T-cell (primary cell): ENCODE data around the gene RB1. TPM values are rescaled to one million over a fixed set of nuclear protein-coding genes. Genes with fewer than 3 reads are reported as not detected.

Source experiments
- ATAC-seq, 4 experiments: fragments of 200-7000 bp in 3 of 4; fragments of 150-1000 bp in 1 of 4; cut with Tn5 transposase; replicated peaks in 1 of 4; 1 replicate in 3 of 4; 2 replicates in 1 of 4; pipeline ENCODE4 v1.10.0; 2021; ENCODE audit warnings: moderate library complexity in 3 of 4, mild to moderate bottlenecking in 2 of 4, moderate number of reproducible peaks in 1 of 4
- CTCF ChIA-PET, 2 donors: fragments of 300-600 bp; sonication (Branson Sonifier 250); formaldehyde crosslinking; loops; one replicate each; lab custom pipeline; 2022; ENCODE audit warnings: antibody characterized with exemption in 2 of 2; lab: Charles Lee
- POLR2A ChIA-PET, 2 donors: fragments of 300-600 bp; sonication (Branson Sonifier 250); formaldehyde crosslinking; loops; one replicate each; lab custom pipeline; 2022; ENCODE audit warnings: antibody characterized with exemption in 2 of 2; lab: Charles Lee
- DNase-seq, 35 experiments: peaks; one replicate each; pipeline versions ENCODE4 v3.0.0 to v3.0.0-alpha.2; 2013 to 2023
- H3K27ac ChIP-seq: one replicate; pipeline ENCODE4 v1.5.1; 2013; ENCODE audit warnings: low read length
- H3K27me3 ChIP-seq, 2 experiments: replicated peaks in 1 of 2; 1 replicate in 1 of 2; 2 replicates in 1 of 2; pipeline versions ENCODE4 v1.6.1 to v1.7.0; 2013; ENCODE audit warnings: low read length in 1 of 2, mixed read lengths in 1 of 2; ENCODE audit not compliant: control insufficient read depth in 2 of 2, insufficient read depth in 2 of 2; ENCODE audit errors: extremely low read depth in 1 of 2
- H3K36me3 ChIP-seq, 2 donors: 1 replicate in 1 of 2; 2 replicates in 1 of 2; pipeline versions ENCODE4 v1.6.1 to v1.7.0; 2013; ENCODE audit warnings: low read length in 1 of 2; ENCODE audit not compliant: control insufficient read depth in 2 of 2, insufficient read depth in 1 of 2; ENCODE audit errors: extremely low read depth in 1 of 2
- H3K4me1 ChIP-seq, 2 experiments: 1 replicate in 1 of 2; 2 replicates in 1 of 2; pipeline versions ENCODE4 v1.6.1 to v1.7.0; 2013; ENCODE audit warnings: low read length in 2 of 2, mixed read lengths in 1 of 2; ENCODE audit not compliant: insufficient read depth in 2 of 2, control insufficient read depth in 1 of 2; ENCODE audit errors: extremely low read depth in 1 of 2
- H3K4me3 ChIP-seq, 2 donors: 1 replicate in 1 of 2; 2 replicates in 1 of 2; pipeline versions ENCODE4 v1.5.1 to v1.7.0; 2013; ENCODE audit warnings: mild to moderate bottlenecking in 2 of 2, low read length in 1 of 2, moderate library complexity in 1 of 2; ENCODE audit not compliant: control insufficient read depth in 1 of 2; ENCODE audit errors: extremely low read depth in 1 of 2
- H3K9me3 ChIP-seq: 2 replicates; pipeline ENCODE4 v1.7.0; 2013
- H3K27ac Mint-ChIP-seq, 2 donors: one replicate each; pipeline ENCODE4 v1.8.0; 2020 to 2021; ENCODE audit warnings: mild to moderate bottlenecking in 2 of 2, mixed read lengths in 2 of 2
- H3K27me3 Mint-ChIP-seq, 2 donors: one replicate each; pipeline ENCODE4 v1.8.0; 2021 to 2022; ENCODE audit warnings: mixed read lengths in 2 of 2
- H3K36me3 Mint-ChIP-seq: one replicate; pipeline ENCODE4 v1.8.0; 2021; ENCODE audit warnings: mixed read lengths
- H3K4me1 Mint-ChIP-seq, 3 donors: one replicate each; pipeline ENCODE4 v1.8.0; 2020 to 2022; ENCODE audit warnings: mixed read lengths in 3 of 3, mild to moderate bottlenecking in 1 of 3
- H3K4me3 Mint-ChIP-seq, 3 donors: one replicate each; pipeline ENCODE4 v1.8.0; 2020 to 2022; ENCODE audit warnings: mild to moderate bottlenecking in 3 of 3, mixed read lengths in 3 of 3, moderate library complexity in 3 of 3
- H3K9me3 Mint-ChIP-seq, 3 donors: one replicate each; pipeline ENCODE4 v1.8.0; 2020 to 2022; ENCODE audit warnings: mixed read lengths in 3 of 3
- WGBS: methylation state at CpG from one replicate; pipeline ENCODE4 v1.1.5; 2013; ENCODE audit warnings: missing lambda C conversion rate; ENCODE audit not compliant: insufficient coverage; 5-methylcytosine and 5-hydroxymethylcytosine counted together
- total RNA-seq, 35 experiments: library from RNA in 6 of 35; stranded (reverse) in 6 of 35; fragments of 120-200 nt in 1 of 35; gene quantifications; one replicate each; pipeline versions ENCODE4 v1.2.1 to v1.2.4 and lab custom pipeline; 2013 to 2026

The RB1 gene
- total RNA-seq, 5 donors from 2014 or later (not counting 1 experiment from before 2014, with no cell fraction given) = 17.8 to 26.6 (median 24.0) TPM

DNA sequence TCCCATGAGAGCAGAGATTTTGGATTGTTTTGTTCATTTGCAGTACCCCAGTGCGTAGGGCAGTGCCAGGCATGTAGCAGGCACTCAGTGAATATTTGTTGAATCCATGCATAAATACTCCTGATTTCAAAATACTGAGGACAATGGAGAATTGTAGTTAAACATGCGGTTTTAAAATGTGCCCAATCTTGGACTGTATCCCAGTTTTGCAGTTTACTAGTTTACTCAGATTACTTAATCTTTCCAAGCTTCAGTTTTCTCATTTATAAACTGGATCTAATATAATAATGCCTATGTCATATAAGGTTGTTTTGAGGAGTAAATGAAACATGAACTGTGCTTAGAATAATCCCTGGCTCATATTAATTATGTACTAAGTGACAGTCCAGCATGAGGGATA is 190.3 kb downstream of the RB1 start:
- CTCF ChIA-PET = interaction anchor here (0.5 to 1.0 kb wide), 3 partner anchors 17 to 398 kb away, joined by 3 to 4 read pairs (median 3); partner anchors contain the start of gene RCBTB2 (in 1 of the 2)
- Mint-ChIP-seq H3K4me3 (no peak overlapping the region), H3K9me3 (no peaks in the 10 kb centered on the region), H3K4me1 (peaks cover 24 to 53% (median 28%) of the 10 kb centered on the region in 3 donors), H3K27ac (no peak overlapping the region), H3K27me3 (no peaks in the 10 kb centered on the region), H3K36me3 (peaks cover 8% of the 10 kb centered on the region)
- Histone ChIP-seq H3K36me3 (no peaks in the 10 kb centered on the region), H3K27ac (peak overlapping the region; percentile 87), H3K9me3 (no peaks in the 10 kb centered on the region), H3K4me3 (no peak overlapping the region), H3K4me1 (peaks cover 37 to 49% of the 10 kb centered on the region in 2 experiments), H3K27me3 (no peaks in the 10 kb centered on the region)
- ATAC-seq = no peak
- no peak for DNase-seq
- POLR2A ChIA-PET = no interaction called here
- no CpG with 5 or more reads among the region's 2 CpGs for WGBS

DNA sequence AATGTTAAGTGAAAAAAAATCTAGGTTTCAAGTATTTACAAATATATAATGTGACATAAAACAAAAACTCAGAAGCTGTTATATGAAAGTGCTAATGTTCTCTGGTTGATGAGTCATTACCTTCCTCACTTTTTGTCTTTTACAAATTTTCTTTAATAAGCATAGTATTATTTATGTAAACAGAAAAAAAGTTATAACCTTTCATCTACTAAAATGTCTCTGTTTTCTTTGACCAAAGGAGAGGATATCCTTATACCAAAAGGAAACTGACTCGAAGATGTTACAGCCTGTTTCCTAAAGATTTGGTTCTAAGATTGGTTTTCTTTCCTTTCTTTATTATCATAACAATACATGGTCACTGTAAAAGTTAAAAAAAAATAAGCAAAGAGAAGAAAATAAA is 191.3 kb downstream of the RB1 start:
- H3K4me1 ChIP-seq = peaks cover 37 to 49% of the 10 kb centered on the region in 2 experiments
- no peak for DNase-seq
- POLR2A ChIA-PET = interaction anchor here in 1 of 2 donors (0.7 kb wide), 1 partner anchor 1644 kb away, joined by 3 read pairs; no protein-coding TSS in a partner anchor

DNA sequence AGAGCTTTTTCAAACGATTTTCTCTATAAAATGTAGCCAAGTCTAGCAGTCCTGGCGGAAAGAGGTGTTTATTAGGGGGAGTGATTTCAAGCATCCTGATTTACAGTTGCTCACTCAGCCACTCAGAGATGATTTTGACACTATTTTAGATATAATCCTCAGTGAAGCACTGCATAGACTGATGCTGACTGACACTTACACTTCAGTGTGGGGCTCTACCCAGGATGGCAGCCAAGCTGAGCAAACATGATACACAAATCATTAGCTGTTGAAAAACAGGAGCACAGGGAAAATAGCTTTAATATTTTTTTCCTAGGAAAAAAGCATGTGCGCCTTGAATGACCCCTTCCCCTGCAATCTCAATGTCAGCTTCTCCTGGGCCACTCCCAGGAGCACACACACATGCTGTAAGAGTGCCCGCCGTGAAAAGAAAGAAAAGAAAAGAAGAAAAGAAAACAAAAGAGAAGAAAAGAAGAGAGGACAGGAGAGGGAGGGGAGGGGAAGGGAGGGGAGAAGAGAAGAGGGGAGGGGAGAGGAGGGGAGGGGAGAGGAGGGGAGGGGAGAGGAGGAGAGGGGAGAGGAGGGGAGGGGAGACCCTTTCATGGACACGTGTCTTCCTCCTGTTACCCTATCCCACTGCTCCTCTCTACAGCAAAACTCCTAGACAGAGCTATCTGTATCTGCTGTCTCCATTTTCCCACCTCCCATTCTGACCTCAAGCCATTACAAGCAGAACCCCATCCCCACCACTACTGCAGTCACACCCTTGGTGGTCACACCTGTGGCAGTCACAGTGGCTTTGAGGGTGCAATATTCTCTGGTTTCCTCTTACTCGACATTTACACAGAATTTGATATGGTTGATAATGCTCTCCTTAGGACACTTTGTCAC is 193.0 kb downstream of the RB1 start:
- H3K36me3 ChIP-seq = no peaks in the 10 kb centered on the region
- DNase-seq (peak in 5 of 35 experiments; percentile 20 to 54 (median 26)), ATAC-seq (no peak)
- no peak overlapping the region for H3K27ac ChIP-seq
- CTCF ChIA-PET = interaction anchor here in 1 of 2 donors (0.6 to 2.4 kb wide), 3 partner anchors 9 to 36 kb away, joined by 3 to 5 read pairs (median 3); partner anchors contain the start of gene RCBTB2
- H3K9me3 ChIP-seq = no peaks in the 10 kb centered on the region
- Mint-ChIP-seq H3K27ac (peak overlapping the region; percentile 74 to 79), H3K4me3 (peak overlapping the region in 1 of 3 donors; percentile 16), H3K4me1 (peaks cover 28 to 53% (median 42%) of the 10 kb centered on the region in 3 donors), H3K9me3 (no peaks in the 10 kb centered on the region), H3K27me3 (no peaks in the 10 kb centered on the region), H3K36me3 (peaks cover 8% of the 10 kb centered on the region)
- H3K4me3 ChIP-seq = no peak overlapping the region
- no CpG with 5 or more reads among the region's 7 CpGs for WGBS
- no peaks in the 10 kb centered on the region for H3K27me3 ChIP-seq
- POLR2A ChIA-PET = interaction anchor here (0.5 to 0.7 kb wide), 3 partner anchors 84 to 1609 kb away, joined by 3 to 6 read pairs (median 3); no protein-coding TSS in a partner anchor
- H3K4me1 ChIP-seq = peaks cover 27 to 46% of the 10 kb centered on the region in 2 experiments

More for the DNA sequence above, 191.3 kb downstream of the RB1 start:
- no peak for ATAC-seq
- Histone ChIP-seq H3K27me3 (no peaks in the 10 kb centered on the region), H3K36me3 (no peaks in the 10 kb centered on the region), H3K4me3 (no peak overlapping the region), H3K27ac (peak overlapping the region; percentile 40), H3K9me3 (no peaks in the 10 kb centered on the region)
- H3K27me3 Mint-ChIP-seq = no peaks in the 10 kb centered on the region
- H3K27ac Mint-ChIP-seq = peak overlapping the region in 1 of 2 donors; percentile 29
- peaks cover 24 to 50% (median 32%) of the 10 kb centered on the region in 3 donors for H3K4me1 Mint-ChIP-seq
- H3K9me3 Mint-ChIP-seq = no peaks in the 10 kb centered on the region
- WGBS = no CpG with 5 or more reads among the region's 1 CpG
- H3K36me3 Mint-ChIP-seq = peaks cover 5% of the 10 kb centered on the region
- CTCF ChIA-PET = interaction anchor here in 1 of 2 donors (0.8 to 2.4 kb wide), 2 partner anchors 18 to 38 kb away, joined by 3 to 5 read pairs; partner anchors contain the start of gene RCBTB2
- no peak overlapping the region for H3K4me3 Mint-ChIP-seq

- H3K27ac Mint-ChIP-seq = peak overlapping the region in 1 of 2 donors; percentile 74
- POLR2A ChIA-PET = no interaction called here
- CTCF ChIA-PET = no interaction called here
- no peaks in the 10 kb centered on the region for H3K9me3 Mint-ChIP-seq
- H3K4me3 Mint-ChIP-seq = no peak overlapping the region
- Histone ChIP-seq H3K4me1 (peaks cover 15 to 37% of the 10 kb centered on the region in 2 experiments), H3K27ac (no peak overlapping the region), H3K27me3 (no peaks in the 10 kb centered on the region), H3K9me3 (no peaks in the 10 kb centered on the region), H3K36me3 (no peaks in the 10 kb centered on the region), H3K4me3 (no peak overlapping the region)
- ATAC-seq (no peak), DNase-seq (no peak)
- peaks cover 30 to 61% (median 48%) of the 10 kb centered on the region in 3 donors for H3K4me1 Mint-ChIP-seq
- H3K27me3 Mint-ChIP-seq = no peaks in the 10 kb centered on the region
- H3K36me3 Mint-ChIP-seq = peaks cover 11% of the 10 kb centered on the region
- no CpG with 5 or more reads among the region's 2 CpGs for WGBS
Measured at GRCh38 chr13:48497669-48498068, 194.1 kb downstream of the RB1 start.

DNA sequence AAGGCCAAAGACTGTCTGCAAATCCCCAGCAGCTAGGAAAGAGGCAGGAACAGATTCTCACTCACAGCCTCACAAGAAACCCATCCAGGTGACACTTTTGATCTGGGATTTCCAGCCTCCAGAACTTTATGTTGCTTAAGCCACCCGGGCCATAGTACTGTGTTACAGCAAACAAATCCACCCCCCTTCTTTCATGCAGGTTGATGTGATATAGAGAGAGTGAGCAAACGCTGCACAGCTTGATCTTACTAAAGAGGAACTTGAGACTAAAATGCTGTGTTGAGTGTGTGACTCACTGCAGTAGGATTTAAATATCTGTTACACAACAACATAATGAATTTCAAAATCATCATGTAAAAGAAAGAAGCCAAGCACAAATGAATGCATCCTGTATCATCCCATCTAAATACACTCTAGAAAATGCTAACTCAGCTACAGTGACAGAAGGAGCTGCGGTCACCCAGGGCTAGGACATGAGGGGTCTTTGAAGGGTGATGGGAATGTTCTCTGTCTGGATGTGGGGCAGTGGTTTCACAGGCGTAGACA is 197.2 kb downstream of the RB1 start:
- no peak overlapping the region for H3K4me3 Mint-ChIP-seq
- Histone ChIP-seq H3K36me3 (no peaks in the 10 kb centered on the region), H3K27me3 (no peaks in the 10 kb centered on the region), H3K27ac (no peak overlapping the region), H3K9me3 (no peaks in the 10 kb centered on the region), H3K4me3 (no peak overlapping the region), H3K4me1 (peaks cover 12 to 44% of the 10 kb centered on the region in 2 experiments)
- peaks cover 51 to 80% (median 73%) of the 10 kb centered on the region in 3 donors for H3K4me1 Mint-ChIP-seq
- peaks cover 11% of the 10 kb centered on the region for H3K36me3 Mint-ChIP-seq
- no CpG with 5 or more reads among the region's 4 CpGs for WGBS
- peak in 3 of 4 experiments; percentile 11 to 19 (median 17) for ATAC-seq
- no peaks in the 10 kb centered on the region for H3K27me3 Mint-ChIP-seq
- no peak for DNase-seq
- POLR2A ChIA-PET = no interaction called here
- H3K27ac Mint-ChIP-seq = peak overlapping the region; percentile 30 to 53
- CTCF ChIA-PET = no interaction called here
- H3K9me3 Mint-ChIP-seq = no peaks in the 10 kb centered on the region

GRCh38 chr13:48501705-48502104 is 198.2 kb downstream of the RB1 start:
- Mint-ChIP-seq H3K4me3 (no peak overlapping the region), H3K4me1 (peaks cover 53 to 81% (median 75%) of the 10 kb centered on the region in 3 donors), H3K9me3 (no peaks in the 10 kb centered on the region), H3K27ac (peak overlapping the region; percentile 2 to 53), H3K36me3 (peaks cover 11% of the 10 kb centered on the region), H3K27me3 (no peaks in the 10 kb centered on the region)
- H3K27me3 ChIP-seq = no peaks in the 10 kb centered on the region
- no peak for DNase-seq
- no peaks in the 10 kb centered on the region for H3K9me3 ChIP-seq
- ChIA-PET POLR2A (no interaction called here), CTCF (no interaction called here)
- 100% methylated on average over 1 of the region's 2 CpGs for WGBS
- no peak for ATAC-seq
- H3K4me1 ChIP-seq = peaks cover 22 to 46% of the 10 kb centered on the region in 2 experiments
- H3K4me3 ChIP-seq = no peak overlapping the region
- no peak overlapping the region for H3K27ac ChIP-seq
- H3K36me3 ChIP-seq = no peaks in the 10 kb centered on the region
